Measurements from ENCODE around the gene EPB41L5.
"Not testable (repeated sequence)": the region's sequence is repeated elsewhere in the genome, so short reads cannot be mapped to it uniquely, and the experiment has no call there.

EPB41L5 gene

GRCh38 chr2:120100627-120101026 lies 87.8 kb downstream of the EPB41L5 start:
- DNase-seq (ENCODE audit: low read depth in 2 of 2) = no peak

- no peak for DNase-seq (ENCODE audit: low read depth in 2 of 2)
Observed at GRCh38 chr2:120103723-120104467, 91.0 kb downstream of the EPB41L5 start.

GRCh38 chr2:120104772-120105171 lies 91.9 kb downstream of the EPB41L5 start:
- DNase-seq (ENCODE audit: low read depth in 2 of 2) = no peak

- no peak for DNase-seq (ENCODE audit: low read depth in 2 of 2)
Observed at GRCh38 chr2:120105360-120105759, 92.5 kb downstream of the EPB41L5 start.

- DNase-seq (ENCODE audit: low read depth in 2 of 2) = no peak
Observed at GRCh38 chr2:120108049-120108448, 95.2 kb downstream of the EPB41L5 start.

GRCh38 chr2:120108749-120109148 lies 95.9 kb downstream of the EPB41L5 start:
- no peak for DNase-seq (ENCODE audit: low read depth in 2 of 2)

GRCh38 chr2:120109186-120110061 lies 96.5 kb downstream of the EPB41L5 start:
- no peak for DNase-seq (ENCODE audit: low read depth in 2 of 2)

GRCh38 chr2:120110062-120110362 lies 97.1 kb downstream of the EPB41L5 start:
- DNase-seq (ENCODE audit: low read depth in 2 of 2) = no peak

GRCh38 chr2:120110507-120110906 lies 97.6 kb downstream of the EPB41L5 start:
- DNase-seq (ENCODE audit: low read depth in 2 of 2) = no peak

GRCh38 chr2:120111193-120111592 lies 98.3 kb downstream of the EPB41L5 start:
- DNase-seq (ENCODE audit: low read depth in 2 of 2) = no peak

GRCh38 chr2:120118018-120118417 lies 105.1 kb downstream of the EPB41L5 start:
- no peak for DNase-seq (ENCODE audit: low read depth in 2 of 2)

GRCh38 chr2:120118471-120118870 lies 105.6 kb downstream of the EPB41L5 start:
- no peak for DNase-seq (ENCODE audit: low read depth in 2 of 2)

GRCh38 chr2:120121337-120121736 lies 108.5 kb downstream of the EPB41L5 start:
- DNase-seq (ENCODE audit: low read depth in 2 of 2) = not testable (repeated sequence)

- DNase-seq (ENCODE audit: low read depth in 2 of 2) = no peak
Observed at GRCh38 chr2:120123090-120123489, 110.2 kb downstream of the EPB41L5 start.

- DNase-seq (ENCODE audit: low read depth in 2 of 2) = no peak
Observed at GRCh38 chr2:120125195-120125594, 112.3 kb downstream of the EPB41L5 start.

- DNase-seq (ENCODE audit: low read depth in 2 of 2) = no peak
Observed at GRCh38 chr2:120128216-120128615, 115.3 kb downstream of the EPB41L5 start.

GRCh38 chr2:120132190-120132589 lies 119.3 kb downstream of the EPB41L5 start:
- no peak for DNase-seq (ENCODE audit: low read depth in 2 of 2)

- DNase-seq (ENCODE audit: low read depth in 2 of 2) = no peak
Observed at GRCh38 chr2:120132691-120133090, 119.8 kb downstream of the EPB41L5 start.

- no peak for DNase-seq (ENCODE audit: low read depth in 2 of 2)
Observed at GRCh38 chr2:120133572-120134244, 120.8 kb downstream of the EPB41L5 start.

GRCh38 chr2:120134263-120134662 lies 121.4 kb downstream of the EPB41L5 start:
- DNase-seq (ENCODE audit: low read depth in 2 of 2) = no peak

- not testable (repeated sequence) for DNase-seq (ENCODE audit: low read depth in 2 of 2)
Observed at GRCh38 chr2:120135013-120135412, 122.1 kb downstream of the EPB41L5 start.

- no peak for DNase-seq (ENCODE audit: low read depth in 2 of 2)
Observed at GRCh38 chr2:120140866-120141265, 128.0 kb downstream of the EPB41L5 start.
